ENCODE measurements around the gene RAB25. TPM values are rescaled to one million over a fixed set of nuclear protein-coding genes. Genes with fewer than 3 reads are reported as not detected.

RAB25 gene
- total and polyA plus RNA-seq, 11 donors = 0.38 TPM; not detected in 10

DNA sequence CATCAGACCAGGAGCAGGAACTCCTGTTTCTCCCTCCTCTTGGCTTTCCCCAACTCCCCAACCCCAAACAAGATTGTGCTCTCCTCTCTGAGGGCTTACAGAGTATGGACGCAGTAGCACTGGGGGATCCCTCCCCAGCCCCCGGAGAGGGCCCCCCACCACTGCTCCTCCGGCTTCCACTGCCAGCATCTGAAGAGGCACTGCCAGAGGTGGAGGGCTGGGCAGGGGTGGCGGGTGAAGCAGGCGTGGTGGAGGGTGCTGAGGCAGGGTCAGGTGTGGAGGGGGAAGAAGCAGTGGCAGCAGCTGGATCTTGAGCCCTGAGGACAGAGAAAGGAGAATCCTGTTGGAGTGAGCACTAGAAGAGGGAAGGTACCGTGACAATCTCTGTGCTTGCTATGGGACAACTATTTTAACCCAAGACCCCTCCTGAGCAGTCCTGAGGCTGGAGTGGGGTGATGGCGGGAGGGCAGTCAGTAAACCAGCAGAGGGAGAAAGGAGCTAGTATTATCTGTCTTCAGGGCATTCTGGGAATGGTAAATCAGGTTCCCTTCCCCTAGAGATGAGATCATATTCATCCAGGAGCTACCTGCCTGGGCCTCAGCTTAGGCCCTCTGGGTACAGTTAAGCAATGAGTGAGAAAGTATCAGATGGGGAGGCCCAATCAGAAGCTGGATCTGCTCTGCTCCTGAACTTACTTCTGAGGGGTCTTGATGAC lies 9.8 kb upstream of the RAB25 start:
- no peak for ATAC-seq
- peaks cover 0 to 45% (median 24%) of the 10 kb centered on the region in 12 donors for H3K4me1 ChIP-seq
- H3K36me3 ChIP-seq = peaks cover 0 to 43% (median 30%) of the 10 kb centered on the region in 9 donors
- no peak overlapping the region for H3K4me3 ChIP-seq
- peak overlapping the region in 4 of 12 donors; percentile 15 to 52 (median 24) for H3K27ac ChIP-seq
- H3K9me3 ChIP-seq = no peaks in the 10 kb centered on the region
- no peaks in the 10 kb centered on the region for H3K27me3 ChIP-seq
- intact Hi-C loops (cut with DNase I) = loop anchor here in 4 of 10 donors (2.0 to 10.0 kb wide), 4 partner anchors 30 to 116 kb away; partner anchors contain the start of genes KHDC4 (in 2 of the 4), RXFP4 (in 2 of the 4) and SSR2 (in 1 of the 4)
- TF ChIP-seq, protein P1, sequence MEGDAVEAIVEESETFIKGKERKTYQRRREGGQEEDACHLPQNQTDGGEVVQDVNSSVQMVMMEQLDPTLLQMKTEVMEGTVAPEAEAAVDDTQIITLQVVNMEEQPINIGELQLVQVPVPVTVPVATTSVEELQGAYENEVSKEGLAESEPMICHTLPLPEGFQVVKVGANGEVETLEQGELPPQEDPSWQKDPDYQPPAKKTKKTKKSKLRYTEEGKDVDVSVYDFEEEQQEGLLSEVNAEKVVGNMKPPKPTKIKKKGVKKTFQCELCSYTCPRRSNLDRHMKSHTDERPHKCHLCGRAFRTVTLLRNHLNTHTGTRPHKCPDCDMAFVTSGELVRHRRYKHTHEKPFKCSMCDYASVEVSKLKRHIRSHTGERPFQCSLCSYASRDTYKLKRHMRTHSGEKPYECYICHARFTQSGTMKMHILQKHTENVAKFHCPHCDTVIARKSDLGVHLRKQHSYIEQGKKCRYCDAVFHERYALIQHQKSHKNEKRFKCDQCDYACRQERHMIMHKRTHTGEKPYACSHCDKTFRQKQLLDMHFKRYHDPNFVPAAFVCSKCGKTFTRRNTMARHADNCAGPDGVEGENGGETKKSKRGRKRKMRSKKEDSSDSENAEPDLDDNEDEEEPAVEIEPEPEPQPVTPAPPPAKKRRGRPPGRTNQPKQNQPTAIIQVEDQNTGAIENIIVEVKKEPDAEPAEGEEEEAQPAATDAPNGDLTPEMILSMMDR (IDR thresholded peaks at IDR 0.05) = no peak
- TF ChIP-seq POLR2A (IDR thresholded peaks at IDR 0.05) = no peak
- WGBS, 4 donors = 84 to 96% (median 91%) methylated on average over 6 to 7 of the region's 7 CpGs
- DNase-seq = peak in 1 of 5 donors; percentile 53

DNA sequence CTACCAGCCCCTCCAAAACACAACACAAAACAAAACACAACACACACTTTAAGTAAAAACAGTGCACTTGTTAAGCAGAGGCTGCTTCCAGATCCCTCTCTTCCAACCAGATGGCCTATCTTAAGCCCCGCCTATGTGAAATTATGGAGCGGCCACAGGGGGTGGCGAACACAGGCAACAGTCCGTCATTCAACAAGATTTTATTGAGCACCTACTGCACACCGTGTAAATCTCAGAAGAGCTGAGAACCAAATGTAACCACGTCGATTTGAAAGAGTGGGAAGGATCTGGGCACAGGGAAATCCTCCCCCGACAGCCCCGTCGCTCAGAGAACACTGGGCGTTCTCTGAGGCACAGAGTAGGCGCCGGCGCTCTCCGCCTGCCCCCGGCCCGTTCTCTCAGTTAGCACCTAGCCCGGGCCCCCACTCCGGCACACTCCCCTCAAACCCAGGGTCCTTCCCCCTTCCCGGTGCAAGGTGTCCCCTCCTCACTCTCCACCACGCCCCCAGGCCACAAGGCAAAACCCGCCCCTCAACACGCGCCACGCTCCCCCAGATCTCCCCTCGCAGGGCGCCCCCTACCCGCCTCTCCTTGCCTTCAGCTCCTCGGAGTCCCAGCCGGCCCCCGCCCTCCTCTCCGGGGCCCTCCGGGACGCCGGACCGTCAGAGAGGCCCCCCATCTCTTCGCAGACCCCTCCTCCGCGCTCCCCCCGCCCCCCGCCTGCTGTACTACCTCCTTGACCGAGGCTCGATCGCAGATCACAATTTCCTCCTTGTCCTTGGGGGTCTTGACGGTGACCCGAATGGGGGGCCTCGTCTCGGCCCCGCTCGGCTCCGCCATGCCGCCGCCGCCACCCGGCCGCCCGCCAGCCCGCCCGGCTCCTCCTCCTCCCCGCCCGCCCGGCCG lies 7.8 kb upstream of the RAB25 start:
- ATAC-seq = peak in 2 of 4 donors; percentile 4 to 7
- Histone ChIP-seq H3K36me3 (peaks cover 0 to 45% (median 17%) of the 10 kb centered on the region in 9 donors), H3K27me3 (no peaks in the 10 kb centered on the region), H3K27ac (peak overlapping the region; percentile 68 to 99 (median 94)), H3K4me1 (peaks cover 0 to 50% (median 25%) of the 10 kb centered on the region in 12 donors), H3K9me3 (no peaks in the 10 kb centered on the region), H3K4me3 (peak overlapping the region; percentile 71 to 98 (median 87))
- TF ChIP-seq POLR2A (IDR thresholded peaks at IDR 0.05) = peak in 1 of 2 donors; percentile 39
- TF ChIP-seq, protein P1 (IDR thresholded peaks at IDR 0.05) = peak in 5 of 12 donors; percentile 19 to 35 (median 25)
- DNase-seq = peak; percentile 50 to 80 (median 67)
- WGBS, 4 donors = 1 to 4% (median 2%) methylated on average over 36 to 63 of the region's 63 CpGs
- intact Hi-C loops (cut with DNase I) = loop anchor here in 4 of 10 donors (5.0 to 10.0 kb wide), 3 partner anchors 108 to 118 kb away; partner anchors contain the start of genes KHDC4 (in 2 of the 4) and RXFP4 (in 2 of the 4)

DNA sequence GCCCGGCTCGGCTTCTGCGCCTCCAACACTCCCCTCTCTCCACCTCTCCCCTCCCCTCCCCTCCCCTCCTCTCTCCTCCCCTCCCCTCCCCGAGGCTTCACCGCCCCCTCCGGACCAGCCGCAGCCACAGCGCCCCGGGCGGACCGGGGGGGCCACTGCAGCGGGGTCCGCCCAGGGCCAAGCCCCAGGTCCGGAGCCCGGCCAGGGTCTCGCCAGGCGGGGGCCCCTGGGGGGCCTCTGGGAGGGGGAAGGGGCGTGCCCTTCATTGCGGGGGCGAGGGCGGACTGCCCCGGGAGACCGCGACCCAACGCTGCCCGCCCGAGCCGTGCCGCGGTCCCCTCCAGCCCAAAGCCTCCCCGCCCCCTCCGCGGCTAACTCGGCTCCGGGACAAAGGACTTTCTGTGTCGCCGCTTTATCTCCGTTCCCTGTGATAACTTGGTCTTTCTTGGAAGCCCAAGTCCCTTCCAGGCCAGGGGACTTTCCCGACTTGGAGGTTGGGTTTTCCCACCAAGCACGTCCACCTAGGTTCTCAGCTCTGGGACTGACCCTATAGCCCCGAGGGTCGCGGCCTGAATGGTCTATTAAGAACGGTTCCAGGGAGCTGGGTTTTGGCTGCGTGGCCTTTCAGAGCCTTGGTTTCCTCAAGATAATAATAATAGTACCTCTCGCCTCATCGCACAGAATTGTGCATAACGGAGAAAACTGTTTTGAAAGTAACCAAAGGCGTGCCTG lies 7.0 kb upstream of the RAB25 start, which contains the start of gene UBQLN4:
TSS of gene UBQLN4 (minus strand) at position 31 of the 732 bp plus-strand sequence. CDS start 97 bp downstream, outside the sequence.
- TF ChIP-seq, protein P1 (IDR thresholded peaks at IDR 0.05) = peak; percentile 32 to 71 (median 52)
- no peak for TF ChIP-seq POLR2A (IDR thresholded peaks at IDR 0.05)
- H3K27ac ChIP-seq = peak within 1 kb of the TSS; percentile 83 to 99 (median 96)
- 0 to 1% (median 1%) methylated on average over 23 to 48 of the region's 49 CpGs for WGBS, 4 donors
- H3K4me1 ChIP-seq = peaks cover 0 to 50% (median 25%) of the 10 kb centered on the region in 12 donors
- H3K27me3 ChIP-seq = no peaks in the 10 kb centered on the region
- H3K9me3 ChIP-seq = no peaks in the 10 kb centered on the region
- ATAC-seq (peak; percentile 40 to 84 (median 75)), DNase-seq (peak; percentile 91 to 94 (median 92))
- peak within 1 kb of the TSS; percentile 74 to 98 (median 87) for H3K4me3 ChIP-seq
- peaks cover 0 to 45% (median 15%) of the 10 kb centered on the region in 9 donors for H3K36me3 ChIP-seq
- intact Hi-C loops (cut with DNase I) = loop anchor here in 4 of 10 donors (5.0 to 10.0 kb wide), 3 partner anchors 109 to 119 kb away; partner anchors contain the start of genes KHDC4 (in 2 of the 4) and RXFP4 (in 2 of the 4)

Measured in heart left ventricle (tissue), 16 donors.